ENCODE data around the gene MYOF. TPM values are rescaled to one million over a fixed set of nuclear protein-coding genes. Genes with fewer than 3 reads are reported as not detected.

MYOF gene, protein sequence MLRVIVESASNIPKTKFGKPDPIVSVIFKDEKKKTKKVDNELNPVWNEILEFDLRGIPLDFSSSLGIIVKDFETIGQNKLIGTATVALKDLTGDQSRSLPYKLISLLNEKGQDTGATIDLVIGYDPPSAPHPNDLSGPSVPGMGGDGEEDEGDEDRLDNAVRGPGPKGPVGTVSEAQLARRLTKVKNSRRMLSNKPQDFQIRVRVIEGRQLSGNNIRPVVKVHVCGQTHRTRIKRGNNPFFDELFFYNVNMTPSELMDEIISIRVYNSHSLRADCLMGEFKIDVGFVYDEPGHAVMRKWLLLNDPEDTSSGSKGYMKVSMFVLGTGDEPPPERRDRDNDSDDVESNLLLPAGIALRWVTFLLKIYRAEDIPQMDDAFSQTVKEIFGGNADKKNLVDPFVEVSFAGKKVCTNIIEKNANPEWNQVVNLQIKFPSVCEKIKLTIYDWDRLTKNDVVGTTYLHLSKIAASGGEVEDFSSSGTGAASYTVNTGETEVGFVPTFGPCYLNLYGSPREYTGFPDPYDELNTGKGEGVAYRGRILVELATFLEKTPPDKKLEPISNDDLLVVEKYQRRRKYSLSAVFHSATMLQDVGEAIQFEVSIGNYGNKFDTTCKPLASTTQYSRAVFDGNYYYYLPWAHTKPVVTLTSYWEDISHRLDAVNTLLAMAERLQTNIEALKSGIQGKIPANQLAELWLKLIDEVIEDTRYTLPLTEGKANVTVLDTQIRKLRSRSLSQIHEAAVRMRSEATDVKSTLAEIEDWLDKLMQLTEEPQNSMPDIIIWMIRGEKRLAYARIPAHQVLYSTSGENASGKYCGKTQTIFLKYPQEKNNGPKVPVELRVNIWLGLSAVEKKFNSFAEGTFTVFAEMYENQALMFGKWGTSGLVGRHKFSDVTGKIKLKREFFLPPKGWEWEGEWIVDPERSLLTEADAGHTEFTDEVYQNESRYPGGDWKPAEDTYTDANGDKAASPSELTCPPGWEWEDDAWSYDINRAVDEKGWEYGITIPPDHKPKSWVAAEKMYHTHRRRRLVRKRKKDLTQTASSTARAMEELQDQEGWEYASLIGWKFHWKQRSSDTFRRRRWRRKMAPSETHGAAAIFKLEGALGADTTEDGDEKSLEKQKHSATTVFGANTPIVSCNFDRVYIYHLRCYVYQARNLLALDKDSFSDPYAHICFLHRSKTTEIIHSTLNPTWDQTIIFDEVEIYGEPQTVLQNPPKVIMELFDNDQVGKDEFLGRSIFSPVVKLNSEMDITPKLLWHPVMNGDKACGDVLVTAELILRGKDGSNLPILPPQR (N-terminal part only)
- 1.8 and 2.3 TPM in 2 replicates for total RNA-seq

- intact Hi-C loops (cut with micrococcal nuclease) = loop anchor here (1.0 to 2.0 kb wide), 6 partner anchors 14 to 401 kb away; partner anchors contain the start of gene CEP55
Observed at GRCh38 chr10:93482145-93482834, at the start of gene MYOF. Gene MYOF (minus strand): TSS chr10:93482334. CDS start chr10:93482194, 140 bp downstream.

DNA sequence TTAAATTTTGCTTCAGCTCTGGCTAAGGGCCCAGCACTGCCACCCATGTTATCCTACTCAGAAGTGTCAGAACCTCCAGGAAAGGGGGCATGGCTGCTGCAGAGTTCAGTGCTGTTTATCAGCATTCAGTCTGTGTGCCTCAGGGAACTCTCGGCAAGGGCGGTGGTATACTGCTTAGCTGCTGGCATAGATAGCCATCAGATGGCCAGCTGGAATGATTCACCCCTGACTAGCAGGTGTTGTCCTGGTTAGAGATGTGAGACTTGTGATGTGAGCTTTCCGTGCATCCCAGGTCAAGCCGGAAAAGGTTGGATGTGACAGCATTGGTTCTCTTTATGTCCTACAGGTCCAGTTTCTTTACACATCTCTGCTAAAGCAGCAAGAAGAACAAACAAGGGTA lies 36.4 kb upstream of the MYOF start:
- intact Hi-C loops (cut with micrococcal nuclease) = no loop called here

GRCh38 chr10:93516006-93516380 lies 33.9 kb upstream of the MYOF start:
- intact Hi-C loops (cut with micrococcal nuclease) = no loop called here

GRCh38 chr10:93515071-93516005 lies 33.2 kb upstream of the MYOF start:
- intact Hi-C loops (cut with micrococcal nuclease) = no loop called here

DNA sequence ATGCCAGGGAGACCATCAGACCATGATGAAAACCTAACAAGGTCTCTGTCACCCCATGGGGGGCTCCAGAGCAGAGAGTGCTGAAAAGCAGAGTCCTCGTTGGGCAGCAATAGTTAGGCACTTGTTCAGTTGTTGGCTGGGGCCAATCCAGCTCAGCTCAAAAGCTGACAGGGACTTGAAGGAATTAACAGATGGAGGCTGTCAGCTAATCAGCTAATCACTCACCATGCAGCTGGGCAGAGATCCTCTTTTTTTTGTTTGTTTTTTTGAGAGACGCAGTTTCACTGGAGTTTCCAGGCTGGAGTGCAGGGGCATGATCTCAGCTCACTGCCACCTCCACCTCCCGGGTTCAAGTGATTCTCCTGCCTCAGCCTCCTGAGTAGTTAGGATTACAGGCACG lies 32.4 kb upstream of the MYOF start:
- intact Hi-C loops (cut with micrococcal nuclease) = loop anchor here (5.0 kb wide), 1 partner anchor 397 kb away; no protein-coding TSS in a partner anchor

DNA sequence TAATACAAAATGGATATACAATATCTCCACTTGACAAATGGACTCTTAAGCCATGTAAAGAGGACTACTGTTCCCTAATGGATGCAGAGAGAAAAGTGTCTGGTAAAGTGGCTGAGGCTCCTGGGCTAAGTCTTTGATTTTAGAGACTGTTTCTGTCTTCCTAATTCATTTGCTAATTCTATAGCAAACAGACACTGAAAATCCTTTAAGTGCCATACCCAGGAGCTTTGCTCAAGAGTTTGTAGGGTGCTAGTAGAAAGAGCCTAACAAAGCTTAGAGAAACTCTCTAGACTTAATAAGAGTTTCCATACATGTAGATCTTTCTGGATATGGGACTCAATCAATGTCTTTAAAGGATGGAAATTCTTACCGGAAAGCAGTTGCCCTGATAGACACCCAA lies 31.0 kb upstream of the MYOF start:
- intact Hi-C loops (cut with micrococcal nuclease) = loop anchor here (5.0 kb wide), 1 partner anchor 396 kb away; no protein-coding TSS in a partner anchor

GRCh38 chr10:93512565-93512964 lies 30.4 kb upstream of the MYOF start:
- intact Hi-C loops (cut with micrococcal nuclease) = loop anchor here (5.0 kb wide), 1 partner anchor 395 kb away; no protein-coding TSS in a partner anchor

DNA sequence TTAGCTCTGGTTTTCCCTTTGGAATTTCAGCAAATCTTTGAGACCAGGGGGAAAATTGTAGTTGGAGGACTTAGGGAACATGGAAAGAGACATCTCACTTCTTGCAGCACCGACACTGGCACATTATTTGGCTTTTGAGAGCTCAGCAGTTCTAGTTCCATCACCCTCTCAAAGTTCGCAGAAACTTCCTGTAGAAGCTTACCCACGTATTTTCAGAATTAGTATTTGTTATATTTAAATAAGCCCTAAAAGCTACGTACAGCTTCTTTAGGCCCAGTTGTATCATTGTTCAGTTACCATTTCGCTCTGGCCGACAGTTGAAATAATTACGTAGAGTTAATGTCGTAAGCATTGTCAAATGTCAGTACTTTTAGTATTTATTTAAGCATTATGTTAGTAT lies 27.7 kb upstream of the MYOF start:
- intact Hi-C loops (cut with micrococcal nuclease) = loop anchor here (5.0 kb wide), 1 partner anchor 393 kb away; no protein-coding TSS in a partner anchor

DNA sequence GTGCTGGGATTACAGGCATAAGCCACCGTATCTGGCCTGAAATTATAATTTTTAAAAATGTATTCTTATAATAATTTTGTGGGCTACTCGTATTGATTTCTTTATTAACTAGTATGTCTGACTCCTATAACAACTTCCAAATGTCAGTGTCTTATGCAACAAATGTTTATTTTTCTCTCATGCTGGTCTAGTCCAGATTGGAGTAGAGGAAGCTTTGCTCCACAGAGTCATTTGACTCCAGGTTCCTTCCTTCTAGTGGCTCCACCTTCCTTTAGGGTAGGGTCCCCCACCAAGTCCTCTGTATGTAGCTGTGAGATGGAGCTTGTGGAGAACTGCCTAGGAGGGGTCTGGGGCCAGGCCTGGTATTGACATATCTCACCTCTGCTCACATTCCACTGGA lies 22.9 kb upstream of the MYOF start:
- intact Hi-C loops (cut with micrococcal nuclease) = no loop called here

GRCh38 chr10:93503075-93503474 lies 20.9 kb upstream of the MYOF start:
- intact Hi-C loops (cut with micrococcal nuclease) = loop anchor here (1.0 kb wide), 2 partner anchors 8 kb away; no protein-coding TSS in a partner anchor

DNA sequence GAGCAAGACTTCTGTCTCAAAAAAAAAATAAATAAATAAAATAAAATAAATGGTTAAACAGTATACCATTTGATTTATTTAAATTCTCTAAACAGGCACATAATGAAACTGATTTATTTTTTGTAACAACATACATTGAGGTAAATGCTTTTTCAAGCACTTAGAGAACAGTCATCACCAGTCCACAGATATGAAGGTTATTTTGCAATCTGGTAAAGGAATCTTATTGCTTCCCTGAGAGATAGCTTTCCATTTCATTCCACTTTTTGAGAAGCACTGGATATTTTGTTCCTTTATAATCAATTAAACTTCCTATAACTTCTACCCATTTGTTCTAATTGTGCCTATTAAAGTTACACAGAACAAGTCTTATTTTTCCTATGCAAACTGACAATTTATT lies 19.5 kb upstream of the MYOF start:
- intact Hi-C loops (cut with micrococcal nuclease) = no loop called here

DNA sequence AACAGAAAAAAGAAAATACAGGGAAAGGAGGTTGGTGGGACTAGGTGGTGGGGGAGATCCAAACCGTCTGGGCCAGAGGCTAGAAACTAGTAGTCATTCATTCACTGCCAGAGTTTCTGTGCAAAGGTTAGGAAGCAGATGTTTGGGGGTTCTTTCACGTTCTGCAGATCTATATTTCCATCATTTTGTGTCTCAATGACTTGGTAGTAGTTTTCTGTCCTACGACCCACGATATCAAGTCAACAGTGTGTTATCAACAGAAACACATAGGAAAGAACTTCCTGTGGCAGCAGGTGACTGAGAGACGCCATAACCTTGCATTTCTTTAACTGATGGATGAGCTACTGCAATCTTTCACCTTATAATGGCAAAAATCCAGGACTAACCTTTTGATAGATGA lies 16.0 kb upstream of the MYOF start:
- intact Hi-C loops (cut with micrococcal nuclease) = loop anchor here (2.0 to 10.0 kb wide), 7 partner anchors 803 to 1701 kb away; partner anchors contain the start of genes CPEB3, HELLS, KIF11 and MARCHF5

DNA sequence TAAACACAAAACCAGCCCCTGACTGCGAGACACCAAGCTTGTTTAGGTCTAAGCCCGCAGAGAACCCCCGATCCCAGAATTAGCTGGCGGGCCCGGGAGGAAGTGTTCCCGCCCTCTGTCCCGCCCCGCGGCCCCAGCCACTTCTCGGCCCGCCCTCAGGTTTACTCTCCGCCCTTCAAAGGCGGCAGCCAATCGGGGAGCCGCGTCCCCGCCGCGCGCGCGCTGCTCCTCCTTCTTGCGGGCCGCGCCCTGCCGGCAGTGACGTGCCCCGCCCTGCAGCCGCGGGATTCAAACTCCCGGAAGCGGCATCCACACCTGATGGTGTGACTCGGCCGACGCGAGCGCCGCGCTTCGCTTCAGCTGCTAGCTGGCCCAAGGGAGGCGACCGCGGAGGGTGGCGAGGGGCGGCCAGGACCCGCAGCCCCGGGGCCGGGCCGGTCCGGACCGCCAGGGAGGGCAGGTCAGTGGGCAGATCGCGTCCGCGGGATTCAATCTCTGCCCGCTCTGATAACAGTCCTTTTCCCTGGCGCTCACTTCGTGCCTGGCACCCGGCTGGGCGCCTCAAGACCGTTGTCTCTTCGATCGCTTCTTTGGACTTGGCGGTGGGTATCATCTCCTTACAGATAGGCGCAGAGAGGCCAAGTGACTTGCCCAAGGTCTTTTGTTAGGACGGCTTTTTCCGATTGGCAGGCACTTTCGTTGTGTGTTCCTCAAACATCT lies 14.3 kb upstream of the MYOF start, which contains the start of gene CEP55:
Gene CEP55, plus strand, starts transcription at position 291 of the 720 bp plus-strand sequence. CDS start 3,440 bp downstream, outside the sequence.
- intact Hi-C loops (cut with micrococcal nuclease) = loop anchor here (1.0 to 10.0 kb wide), 12 partner anchors 14 to 1699 kb away; partner anchors contain the start of genes CPEB3, EXOC6, FRA10AC1 and HELLS

- intact Hi-C loops (cut with micrococcal nuclease) = loop anchor here (1.0 to 10.0 kb wide), 13 partner anchors 8 to 1698 kb away; partner anchors contain the start of genes CPEB3, EXOC6, FRA10AC1 and HELLS
Observed at GRCh38 chr10:93495654-93496321, 13.7 kb upstream of the MYOF start.

DNA sequence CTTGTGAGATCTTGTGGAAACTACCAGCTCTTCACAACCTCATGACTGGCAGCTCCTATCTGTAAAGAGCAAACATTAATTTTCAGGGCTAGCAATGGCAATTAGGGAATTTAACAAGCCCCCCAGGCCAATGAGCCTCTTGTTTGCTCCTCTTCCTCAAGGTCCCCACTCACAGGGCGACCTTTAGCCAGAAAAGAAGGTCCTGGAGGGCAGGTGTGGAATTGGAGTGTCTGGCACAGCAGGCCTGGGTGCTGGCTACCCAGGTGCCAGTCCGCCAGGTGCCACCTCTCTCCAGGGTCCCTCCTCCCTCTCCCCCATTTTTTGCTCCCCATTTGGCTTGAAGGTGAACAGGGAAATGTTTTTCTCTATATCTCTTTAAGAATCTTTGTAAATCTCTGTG lies 12.4 kb upstream of the MYOF start:
- intact Hi-C loops (cut with micrococcal nuclease) = loop anchor here (10.0 kb wide), 2 partner anchors 800 to 1200 kb away; partner anchors contain the start of genes CPEB3 and MARCHF5

GRCh38 chr10:93493162-93493561 lies 11.0 kb upstream of the MYOF start:
- intact Hi-C loops (cut with micrococcal nuclease) = loop anchor here (10.0 kb wide), 2 partner anchors 798 to 1198 kb away; partner anchors contain the start of genes CPEB3 and MARCHF5

DNA sequence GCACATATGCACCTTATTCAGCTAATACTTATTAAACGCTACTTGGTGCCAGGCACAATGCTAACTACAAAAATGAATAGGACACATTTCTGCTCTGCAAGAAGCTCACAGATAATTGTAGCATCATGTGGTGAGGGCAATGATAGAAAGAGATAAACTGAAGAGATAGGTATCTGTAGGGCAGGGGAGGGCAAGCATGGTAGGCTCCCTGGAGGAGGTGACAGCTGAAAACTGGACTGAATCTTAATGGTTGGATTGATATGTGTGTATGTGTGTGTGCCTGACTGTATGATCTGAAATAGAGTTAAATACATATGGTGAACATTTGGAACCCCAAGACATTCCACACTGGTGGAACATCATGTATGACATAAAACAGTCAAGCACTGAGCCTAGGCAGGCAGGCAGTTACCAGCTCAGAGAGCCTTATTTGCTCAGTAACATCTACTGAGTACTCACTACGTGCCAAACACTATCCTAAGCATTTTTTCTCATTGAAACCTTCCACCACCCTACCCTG lies 9.5 kb upstream of the MYOF start:
- intact Hi-C loops (cut with micrococcal nuclease) = loop anchor here (10.0 kb wide), 2 partner anchors 797 to 1197 kb away; partner anchors contain the start of genes CPEB3 and MARCHF5
